HCT116 (cell line): ENCODE results near the gene GABRR3. TPM values are rescaled to one million over a fixed set of nuclear protein-coding genes. Genes with fewer than 3 reads are reported as not detected.

Source experiments
- ATAC-seq: fragments of 200-7000 bp; cut with Tn5 transposase; 2 replicates; pipeline ENCODE4 v1.9.1; 2020; ENCODE audit warnings: mild to moderate bottlenecking, moderate library complexity
- BruUV-seq: library from RNA; stranded (reverse); fragments of 400-500 nt; replicated peaks from 2 replicates; lab custom pipeline; 2021; lab: Mats Ljungman, UMichigan
- CTCF ChIA-PET: fragments of 300-600 bp; sonication (Branson Sonifier 250); formaldehyde crosslinking; loops from one replicate; lab custom pipeline; 2021; ENCODE audit warnings: antibody characterized with exemption; lab: Charles Lee
- POLR2A ChIA-PET: fragments of 300-600, 350-600 bp; sonication (Branson Sonifier 250); formaldehyde crosslinking; loops from one replicate; lab custom pipeline; 2021; ENCODE audit warnings: antibody characterized with exemption; lab: Charles Lee
- RAD21 ChIA-PET, 2 experiments: fragments of 300-600 bp; sonication (Branson Sonifier 250); formaldehyde crosslinking; loops; one replicate each; lab custom pipeline; 2023; ENCODE audit warnings: low total read pairs in 2 of 2; ENCODE audit not compliant: uncharacterized antibody in 2 of 2, unreplicated experiment in 2 of 2, low non-redundant PET in 1 of 2; lab: Charles Lee
- DNase-seq: peaks from one replicate; pipeline ENCODE4 v3.0.0-alpha.2; 2010; ENCODE audit warnings: low read depth, low spot score
- H2AFZ ChIP-seq: fragments of 200-600 bp; shearing (Covaris generic), sonication (generic); 2 replicates; pipeline ENCODE4 v1.6.1; 2017; ENCODE audit warnings: low read depth, mixed run types, mixed read lengths, antibody characterized with exemption, low read length; ENCODE audit not compliant: poor library complexity, severe bottlenecking
- H3K27ac ChIP-seq: 2 replicates; pipeline ENCODE4 v1.5.1; 2012; ENCODE audit warnings: low read depth, low read length
- H3K27me3 ChIP-seq: fragments of 200-600 bp; sonication (generic); 2 replicates; pipeline ENCODE4 v1.6.1; 2016; ENCODE audit warnings: mixed run types, low read length, mixed read lengths; ENCODE audit not compliant: insufficient read depth
- H3K36me3 ChIP-seq, 2 experiments: fragments of 200-500 bp in 1 of 2; fragments of 200-600 bp in 1 of 2; sonication (Bioruptor generic) in 1 of 2; sonication (generic) in 1 of 2; 2 replicates each; pipeline versions ENCODE4 v1.5.1 to v1.6.1; 2014 to 2016; ENCODE audit warnings: low read length in 2 of 2, inconsistent platforms in 1 of 2, mixed read lengths in 1 of 2, mixed run types in 1 of 2; ENCODE audit not compliant: insufficient read depth in 2 of 2, control insufficient read depth in 1 of 2
- H3K4me1 ChIP-seq, 2 experiments: fragments of 200-600 bp in 1 of 2; sonication (generic) in 1 of 2; 2 replicates each; pipeline versions ENCODE4 v1.5.1 to v1.6.1; 2012 to 2017; ENCODE audit warnings: low read length in 2 of 2, inconsistent platforms in 1 of 2, mild to moderate bottlenecking in 1 of 2, mixed read lengths in 1 of 2, mixed run types in 1 of 2, moderate library complexity in 1 of 2; ENCODE audit not compliant: insufficient read depth in 2 of 2, control insufficient read depth in 1 of 2
- H3K4me2 ChIP-seq: fragments of 200-600 bp; sonication (generic); 2 replicates; pipeline ENCODE4 v1.6.1; 2017; ENCODE audit warnings: mixed run types, low read length, mixed read lengths
- H3K4me3 ChIP-seq, 2 experiments: fragments of 200-600 bp in 1 of 2; sonication (generic) in 1 of 2; replicated peaks in 1 of 2; 2 replicates each; pipeline ENCODE4 v1.5.1; 2011 to 2016; ENCODE audit warnings: low read length in 2 of 2, control low read depth in 1 of 2, low read depth in 1 of 2, mild to moderate bottlenecking in 1 of 2, mixed read lengths in 1 of 2, mixed run types in 1 of 2
- H3K79me2 ChIP-seq: fragments of 200-600 bp; sonication (generic); 2 replicates; pipeline ENCODE4 v1.6.1; 2017; ENCODE audit warnings: mild to moderate bottlenecking, mixed run types, low read length, moderate library complexity, mixed read lengths; ENCODE audit not compliant: insufficient read depth
- H3K9ac ChIP-seq: fragments of 200-600 bp; sonication (generic); 2 replicates; pipeline ENCODE4 v1.6.1; 2016; ENCODE audit warnings: low read length, mixed read lengths
- H3K9me2 ChIP-seq: fragments of 200-600 bp; sonication (generic), shearing (Covaris generic); 2 replicates; pipeline ENCODE4 v1.6.1; 2017; ENCODE audit warnings: mixed run types, mild to moderate bottlenecking, moderate library complexity; ENCODE audit not compliant: insufficient read depth
- H3K9me3 ChIP-seq, 2 experiments: fragments of 200-500 bp in 1 of 2; fragments of 200-600 bp in 1 of 2; sonication (Bioruptor generic) in 1 of 2; sonication (generic) in 1 of 2; 2 replicates each; pipeline ENCODE4 v1.6.1; 2014 to 2017; ENCODE audit warnings: low read length in 2 of 2, mixed read lengths in 2 of 2, inconsistent platforms in 1 of 2, low read depth in 1 of 2, mild to moderate bottlenecking in 1 of 2, mixed run types in 1 of 2, moderate library complexity in 1 of 2; ENCODE audit not compliant: control insufficient read depth in 1 of 2, insufficient read depth in 1 of 2
- H4K20me1 ChIP-seq: fragments of 200-600 bp; sonication (generic), shearing (Covaris generic); 2 replicates; pipeline ENCODE4 v1.6.1; 2017; ENCODE audit warnings: mixed run types, mild to moderate bottlenecking, moderate library complexity; ENCODE audit not compliant: insufficient read depth
- ATF3 ChIP-seq: IDR thresholded peaks from 2 replicates; pipeline ENCODE4 v1.6.1; 2012
- CEBPB ChIP-seq: IDR thresholded peaks from 2 replicates; pipeline ENCODE4 v1.6.1; 2012; ENCODE audit warnings: low read depth
- EZH2phosphoT487 ChIP-seq: fragments of 200-600 bp; IDR thresholded peaks from 2 replicates; pipeline ENCODE4 v1.6.1; 2018; ENCODE audit warnings: antibody characterized with exemption, borderline replicate concordance
- FOSL1 ChIP-seq: IDR thresholded peaks from 2 replicates; pipeline ENCODE4 v1.6.1; 2012; ENCODE audit warnings: low read depth
- JUND ChIP-seq: IDR thresholded peaks from 2 replicates; pipeline ENCODE4 v1.6.1; 2012
- MAX ChIP-seq: IDR thresholded peaks from 2 replicates; pipeline ENCODE4 v1.6.1; 2012
- POLR2A ChIP-seq: IDR thresholded peaks from 2 replicates; pipeline ENCODE4 v1.7.0; 2011; ENCODE audit warnings: borderline replicate concordance; ENCODE audit not compliant: insufficient read depth, insufficient read length; ENCODE audit errors: extremely low read depth
- POLR2AphosphoS5 ChIP-seq: IDR thresholded peaks from 2 replicates; pipeline ENCODE4 v1.6.1; 2011; ENCODE audit warnings: mild to moderate bottlenecking, low read depth, low read length, moderate library complexity
- SRF ChIP-seq: IDR thresholded peaks from 2 replicates; pipeline ENCODE4 v1.6.1; 2012; ENCODE audit warnings: low read depth
- TCF7L2 ChIP-seq: IDR thresholded peaks from 2 replicates; pipeline ENCODE4 v1.7.0; 2011; ENCODE audit warnings: borderline replicate concordance, inconsistent platforms; ENCODE audit not compliant: insufficient read depth, insufficient read length; ENCODE audit errors: extremely low read depth
- ZBTB33 ChIP-seq: IDR thresholded peaks from 2 replicates; pipeline ENCODE4 v1.6.1; 2011; ENCODE audit warnings: mild to moderate bottlenecking, low read length, moderate library complexity; ENCODE audit not compliant: insufficient replicate concordance; ENCODE audit errors: extremely low read depth
- ZFX ChIP-seq: fragments of 450-650 bp; IDR thresholded peaks from 2 replicates; pipeline ENCODE4 v1.6.1; 2017
- intact Hi-C: fragments of 100-400 bp; cut with micrococcal nuclease; formaldehyde crosslinking; loops from 2 replicates; pipeline ENCODE4 v1.10.0; 2022
- total RNA-seq: library from RNA; stranded (reverse); gene quantifications from one replicate; pipeline ENCODE4 v1.2.1, GENCODE V29; 2021; ENCODE audit not compliant: unreplicated experiment

GABRR3 gene
- total RNA-seq, 1 experiment from 2014 or later = not detected

GRCh38 chr3:97994328-97994945, 40.7 kb downstream of the GABRR3 start:
- no peak for DNase-seq
- no TSS peak for BruUV-seq
- no peaks in the 10 kb centered on the region for H3K36me3 ChIP-seq
- no peaks in the 10 kb centered on the region for H4K20me1 ChIP-seq
- POLR2A ChIA-PET = no interaction called here
- no peaks in the 10 kb centered on the region for H3K9me3 ChIP-seq
- no peak for ATAC-seq
- H3K79me2 ChIP-seq = no peaks in the 10 kb centered on the region
- H3K27me3 ChIP-seq = no peaks in the 10 kb centered on the region
- H3K9me2 ChIP-seq = no peaks in the 10 kb centered on the region
- RAD21 ChIA-PET = no interaction called here
- H3K27ac ChIP-seq = no peak overlapping the region
- TF ChIP-seq FOSL1 (no peak), POLR2AphosphoS5 (no peak), ZBTB33 (no peak)
- TF ChIP-seq, all 23 proteins: peak for 0
- Histone ChIP-seq H3K4me3 (no peak overlapping the region), H3K4me2 (no peak overlapping the region), H3K4me1 (no peaks in the 10 kb centered on the region), H3K9ac (no peak overlapping the region), H2AFZ (no peak overlapping the region)
- intact Hi-C loops = no loop called here
- CTCF ChIA-PET = no interaction called here

- Histone ChIP-seq H3K36me3 (no peaks in the 10 kb centered on the region), H3K9ac (no peak overlapping the region), H3K9me2 (no peaks in the 10 kb centered on the region), H3K4me1 (no peaks in the 10 kb centered on the region), H3K27ac (no peak overlapping the region), H3K79me2 (no peaks in the 10 kb centered on the region), H2AFZ (no peak overlapping the region), H3K9me3 (no peaks in the 10 kb centered on the region), H4K20me1 (no peaks in the 10 kb centered on the region), H3K4me3 (no peak overlapping the region), H3K27me3 (no peaks in the 10 kb centered on the region), H3K4me2 (no peak overlapping the region)
- ATAC-seq (no peak), DNase-seq (no peak)
- RAD21 ChIA-PET = no interaction called here
- POLR2A ChIA-PET = no interaction called here
- intact Hi-C loops = no loop called here
- TF ChIP-seq POLR2A (no peak), TCF7L2 (no peak), CEBPB (no peak), MAX (no peak), SRF (no peak), ZFX (no peak), EZH2phosphoT487 (no peak), ATF3 (no peak), JUND (no peak), ZBTB33 (no peak)
- BruUV-seq = no TSS peak
- CTCF ChIA-PET = no interaction called here
These were observed 41.6 kb downstream of the GABRR3 start for GRCh38 chr3:97993526-97993925.
